HEK293 (cell line): ENCODE results near the gene COL11A2.
A peak's percentile ranks its signal among the peaks of the same experiment; 100 is the strongest.

Experiments used
- GLI4 ChIP-seq: fragments of 450-650 bp; formaldehyde crosslinking; IDR thresholded peaks from 2 replicates; pipeline ENCODE4 v1.5.1; 2016; ENCODE audit warnings: missing biosample characterization, missing genetic modification characterization
- IKZF3 ChIP-seq: fragments of 450-650 bp; IDR thresholded peaks from 2 replicates; pipeline ENCODE4 v1.5.0; 2018; ENCODE audit warnings: missing biosample characterization, mild to moderate bottlenecking, missing genetic modification characterization, moderate library complexity
- SCRT1 ChIP-seq: fragments of 450-650 bp; formaldehyde crosslinking; IDR thresholded peaks from 2 replicates; pipeline ENCODE4 v1.5.1; 2016; ENCODE audit warnings: missing biosample characterization, missing genetic modification characterization, borderline replicate concordance
- SCRT2 ChIP-seq: fragments of 450-650 bp; formaldehyde crosslinking; IDR thresholded peaks from 2 replicates; pipeline ENCODE4 v1.5.1; 2016; ENCODE audit warnings: missing biosample characterization, missing genetic modification characterization
- TCF7L2 ChIP-seq: IDR thresholded peaks from 2 replicates; pipeline ENCODE4 v1.6.1; 2011; ENCODE audit warnings: low read depth, mild to moderate bottlenecking, inconsistent platforms, low read length, moderate library complexity, borderline replicate concordance
- ZNF133 ChIP-seq: fragments of 450-650 bp; formaldehyde crosslinking; IDR thresholded peaks from 2 replicates; pipeline ENCODE4 v1.5.1; 2016; ENCODE audit warnings: missing biosample characterization, missing genetic modification characterization
- ZNF140 ChIP-seq: fragments of 450-650 bp; formaldehyde crosslinking; IDR thresholded peaks from 2 replicates; pipeline ENCODE4 v1.5.1; 2016; ENCODE audit warnings: missing biosample characterization, missing genetic modification characterization
- ZNF211 ChIP-seq: fragments of 450-650 bp; formaldehyde crosslinking; IDR thresholded peaks from 2 replicates; pipeline ENCODE4 v1.5.1; 2016; ENCODE audit warnings: low read depth, missing biosample characterization, missing genetic modification characterization
- ZNF324 ChIP-seq: fragments of 450-650 bp; formaldehyde crosslinking; IDR thresholded peaks from 2 replicates; pipeline ENCODE4 v1.5.1; 2016; ENCODE audit warnings: missing biosample characterization, missing genetic modification characterization
- ZNF366 ChIP-seq: fragments of 450-650 bp; formaldehyde crosslinking; conservative IDR thresholded peaks from 2 replicates; pipeline ENCODE4 v1.5.1; 2016; ENCODE audit warnings: missing biosample characterization, missing genetic modification characterization
- ZNF473 ChIP-seq: fragments of 450-650 bp; formaldehyde crosslinking; IDR thresholded peaks from 2 replicates; pipeline ENCODE4 v1.5.1; 2017; ENCODE audit warnings: missing biosample characterization, missing genetic modification characterization
- ZNF558 ChIP-seq: fragments of 450-650 bp; formaldehyde crosslinking; IDR thresholded peaks from 2 replicates; pipeline ENCODE4 v1.5.1; 2016; ENCODE audit warnings: missing biosample characterization, missing genetic modification characterization
- ZNF585B ChIP-seq: fragments of 450-650 bp; formaldehyde crosslinking; IDR thresholded peaks from 2 replicates; pipeline ENCODE4 v1.5.1; 2016; ENCODE audit warnings: missing biosample characterization, missing genetic modification characterization
- ZNF621 ChIP-seq: fragments of 450-650 bp; formaldehyde crosslinking; IDR thresholded peaks from 2 replicates; pipeline ENCODE4 v1.5.1; 2017; ENCODE audit warnings: missing biosample characterization, missing genetic modification characterization
- ZSCAN30 ChIP-seq: fragments of 450-650 bp; IDR thresholded peaks from 2 replicates; pipeline ENCODE4 v1.5.1; 2018; ENCODE audit warnings: missing biosample characterization, mild to moderate bottlenecking, missing genetic modification characterization, moderate library complexity
- ZXDB ChIP-seq: fragments of 450-650 bp; formaldehyde crosslinking; IDR thresholded peaks from 2 replicates; pipeline ENCODE4 v1.5.1; 2016; ENCODE audit warnings: missing biosample characterization, missing genetic modification characterization
- TF ChIP-seq, protein P1 (sequence below): fragments of 450-650 bp; formaldehyde crosslinking; IDR thresholded peaks from 2 replicates; pipeline ENCODE4 v1.5.1; 2016; ENCODE audit warnings: missing biosample characterization, missing genetic modification characterization, borderline replicate concordance
- TF ChIP-seq, protein P2 (sequence below): fragments of 450-650 bp; formaldehyde crosslinking; IDR thresholded peaks from 2 replicates; pipeline ENCODE4 v1.5.1; 2016; ENCODE audit warnings: missing biosample characterization, missing genetic modification characterization, low read depth
- TF ChIP-seq, protein P3 (sequence below): fragments of 450-650 bp; formaldehyde crosslinking; IDR thresholded peaks from 2 replicates; pipeline ENCODE4 v1.5.1; 2016; ENCODE audit warnings: missing biosample characterization, missing genetic modification characterization
- TF ChIP-seq, protein P4 (sequence below): fragments of 450-650 bp; formaldehyde crosslinking; IDR thresholded peaks from 2 replicates; pipeline ENCODE4 v1.5.1; 2016; ENCODE audit warnings: missing biosample characterization, missing genetic modification characterization
- TF ChIP-seq, protein P5 (sequence below): fragments of 450-650 bp; formaldehyde crosslinking; IDR thresholded peaks from 2 replicates; pipeline ENCODE4 v1.5.1; 2016; ENCODE audit warnings: missing biosample characterization, missing genetic modification characterization, low read depth
- TF ChIP-seq, protein P6 (sequence below): fragments of 450-650 bp; formaldehyde crosslinking; IDR thresholded peaks from 2 replicates; pipeline ENCODE4 v1.5.1; 2016; ENCODE audit warnings: missing biosample characterization, missing genetic modification characterization, borderline replicate concordance

The COL11A2 gene

DNA sequence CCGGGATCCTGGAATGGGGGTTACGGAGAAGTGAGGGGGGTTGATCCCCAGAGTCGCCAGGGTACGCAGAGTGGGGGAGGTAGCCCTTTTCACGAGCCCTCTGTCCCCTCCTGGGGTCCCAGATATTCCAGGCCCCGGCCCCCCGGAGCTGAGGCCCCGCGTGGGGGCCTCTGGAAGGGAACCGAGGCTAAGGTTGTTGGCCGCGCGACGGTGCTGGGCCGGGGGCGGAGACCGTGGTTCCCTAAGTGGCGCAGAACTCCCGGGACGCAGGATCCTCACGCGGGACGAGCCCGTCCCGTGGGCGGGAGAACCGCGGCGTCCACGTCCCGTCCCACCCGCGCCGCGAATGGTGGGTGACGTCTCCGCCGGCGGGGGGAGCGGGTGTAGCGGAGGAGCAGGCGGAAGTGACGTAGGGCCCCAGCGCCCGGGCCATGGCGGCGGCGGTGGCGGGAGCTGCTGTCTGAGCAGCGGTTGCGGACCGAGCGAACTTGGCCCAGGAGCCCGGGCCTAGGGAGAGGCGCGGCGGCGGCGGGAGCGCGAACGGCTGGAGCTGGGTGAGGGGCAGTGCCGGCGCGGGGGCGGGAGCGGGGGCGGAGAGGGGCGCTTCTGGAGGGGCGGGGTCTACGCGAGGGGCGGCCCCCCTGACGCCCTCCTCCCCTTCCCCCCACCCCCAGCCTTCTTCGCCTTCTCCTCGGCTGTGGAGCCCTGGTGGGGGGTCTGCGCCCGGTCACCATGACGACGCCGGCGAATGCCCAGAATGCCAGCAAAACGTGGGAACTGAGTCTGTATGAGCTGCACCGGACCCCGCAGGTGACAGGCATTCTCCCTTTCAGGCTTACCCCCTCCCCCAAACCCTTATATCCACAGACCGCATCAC lies 16.1 kb upstream of the COL11A2 start, which contains the start of gene RING1 (continued):
- TF ChIP-seq TCF7L2 (no peak), ZNF211 (tag by site-specific recombination) (no peak), ZXDB (tag by site-specific recombination) (peak; percentile 73), SCRT1 (tag by site-specific recombination) (no peak), IKZF3 (tag by site-specific recombination) (peak; percentile 49), ZNF324 (peak; percentile 49; the same call in 1 of the 2 replicates), ZNF621 (tag by site-specific recombination) (no peak), ZNF473 (tag by site-specific recombination) (no peak), ZNF585B (tag by site-specific recombination) (no peak; the same call in 1 of the 2 replicates), ZNF133 (tag by site-specific recombination) (no peak), ZNF140 (no peak), ZSCAN30 (tag by site-specific recombination) (peak; percentile 59), ZNF558 (no peak), SCRT2 (tag by site-specific recombination) (no peak), ZNF366 (tag by site-specific recombination) (no peak; the same call in 1 of the 2 replicates), GLI4 (tag by site-specific recombination) (peak; percentile 76; the same call in 1 of the 2 replicates)
- TF ChIP-seq, protein P1, sequence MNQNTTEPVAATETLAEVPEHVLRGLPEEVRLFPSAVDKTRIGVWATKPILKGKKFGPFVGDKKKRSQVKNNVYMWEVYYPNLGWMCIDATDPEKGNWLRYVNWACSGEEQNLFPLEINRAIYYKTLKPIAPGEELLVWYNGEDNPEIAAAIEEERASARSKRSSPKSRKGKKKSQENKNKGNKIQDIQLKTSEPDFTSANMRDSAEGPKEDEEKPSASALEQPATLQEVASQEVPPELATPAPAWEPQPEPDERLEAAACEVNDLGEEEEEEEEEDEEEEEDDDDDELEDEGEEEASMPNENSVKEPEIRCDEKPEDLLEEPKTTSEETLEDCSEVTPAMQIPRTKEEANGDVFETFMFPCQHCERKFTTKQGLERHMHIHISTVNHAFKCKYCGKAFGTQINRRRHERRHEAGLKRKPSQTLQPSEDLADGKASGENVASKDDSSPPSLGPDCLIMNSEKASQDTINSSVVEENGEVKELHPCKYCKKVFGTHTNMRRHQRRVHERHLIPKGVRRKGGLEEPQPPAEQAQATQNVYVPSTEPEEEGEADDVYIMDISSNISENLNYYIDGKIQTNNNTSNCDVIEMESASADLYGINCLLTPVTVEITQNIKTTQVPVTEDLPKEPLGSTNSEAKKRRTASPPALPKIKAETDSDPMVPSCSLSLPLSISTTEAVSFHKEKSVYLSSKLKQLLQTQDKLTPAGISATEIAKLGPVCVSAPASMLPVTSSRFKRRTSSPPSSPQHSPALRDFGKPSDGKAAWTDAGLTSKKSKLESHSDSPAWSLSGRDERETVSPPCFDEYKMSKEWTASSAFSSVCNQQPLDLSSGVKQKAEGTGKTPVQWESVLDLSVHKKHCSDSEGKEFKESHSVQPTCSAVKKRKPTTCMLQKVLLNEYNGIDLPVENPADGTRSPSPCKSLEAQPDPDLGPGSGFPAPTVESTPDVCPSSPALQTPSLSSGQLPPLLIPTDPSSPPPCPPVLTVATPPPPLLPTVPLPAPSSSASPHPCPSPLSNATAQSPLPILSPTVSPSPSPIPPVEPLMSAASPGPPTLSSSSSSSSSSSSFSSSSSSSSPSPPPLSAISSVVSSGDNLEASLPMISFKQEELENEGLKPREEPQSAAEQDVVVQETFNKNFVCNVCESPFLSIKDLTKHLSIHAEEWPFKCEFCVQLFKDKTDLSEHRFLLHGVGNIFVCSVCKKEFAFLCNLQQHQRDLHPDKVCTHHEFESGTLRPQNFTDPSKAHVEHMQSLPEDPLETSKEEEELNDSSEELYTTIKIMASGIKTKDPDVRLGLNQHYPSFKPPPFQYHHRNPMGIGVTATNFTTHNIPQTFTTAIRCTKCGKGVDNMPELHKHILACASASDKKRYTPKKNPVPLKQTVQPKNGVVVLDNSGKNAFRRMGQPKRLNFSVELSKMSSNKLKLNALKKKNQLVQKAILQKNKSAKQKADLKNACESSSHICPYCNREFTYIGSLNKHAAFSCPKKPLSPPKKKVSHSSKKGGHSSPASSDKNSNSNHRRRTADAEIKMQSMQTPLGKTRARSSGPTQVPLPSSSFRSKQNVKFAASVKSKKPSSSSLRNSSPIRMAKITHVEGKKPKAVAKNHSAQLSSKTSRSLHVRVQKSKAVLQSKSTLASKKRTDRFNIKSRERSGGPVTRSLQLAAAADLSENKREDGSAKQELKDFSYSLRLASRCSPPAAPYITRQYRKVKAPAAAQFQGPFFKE (tag by site-specific recombination): no peak
- TF ChIP-seq, protein P2, sequence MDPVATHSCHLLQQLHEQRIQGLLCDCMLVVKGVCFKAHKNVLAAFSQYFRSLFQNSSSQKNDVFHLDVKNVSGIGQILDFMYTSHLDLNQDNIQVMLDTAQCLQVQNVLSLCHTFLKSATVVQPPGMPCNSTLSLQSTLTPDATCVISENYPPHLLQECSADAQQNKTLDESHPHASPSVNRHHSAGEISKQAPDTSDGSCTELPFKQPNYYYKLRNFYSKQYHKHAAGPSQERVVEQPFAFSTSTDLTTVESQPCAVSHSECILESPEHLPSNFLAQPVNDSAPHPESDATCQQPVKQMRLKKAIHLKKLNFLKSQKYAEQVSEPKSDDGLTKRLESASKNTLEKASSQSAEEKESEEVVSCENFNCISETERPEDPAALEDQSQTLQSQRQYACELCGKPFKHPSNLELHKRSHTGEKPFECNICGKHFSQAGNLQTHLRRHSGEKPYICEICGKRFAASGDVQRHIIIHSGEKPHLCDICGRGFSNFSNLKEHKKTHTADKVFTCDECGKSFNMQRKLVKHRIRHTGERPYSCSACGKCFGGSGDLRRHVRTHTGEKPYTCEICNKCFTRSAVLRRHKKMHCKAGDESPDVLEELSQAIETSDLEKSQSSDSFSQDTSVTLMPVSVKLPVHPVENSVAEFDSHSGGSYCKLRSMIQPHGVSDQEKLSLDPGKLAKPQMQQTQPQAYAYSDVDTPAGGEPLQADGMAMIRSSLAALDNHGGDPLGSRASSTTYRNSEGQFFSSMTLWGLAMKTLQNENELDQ (tag by site-specific recombination): no peak
- TF ChIP-seq, protein P3, sequence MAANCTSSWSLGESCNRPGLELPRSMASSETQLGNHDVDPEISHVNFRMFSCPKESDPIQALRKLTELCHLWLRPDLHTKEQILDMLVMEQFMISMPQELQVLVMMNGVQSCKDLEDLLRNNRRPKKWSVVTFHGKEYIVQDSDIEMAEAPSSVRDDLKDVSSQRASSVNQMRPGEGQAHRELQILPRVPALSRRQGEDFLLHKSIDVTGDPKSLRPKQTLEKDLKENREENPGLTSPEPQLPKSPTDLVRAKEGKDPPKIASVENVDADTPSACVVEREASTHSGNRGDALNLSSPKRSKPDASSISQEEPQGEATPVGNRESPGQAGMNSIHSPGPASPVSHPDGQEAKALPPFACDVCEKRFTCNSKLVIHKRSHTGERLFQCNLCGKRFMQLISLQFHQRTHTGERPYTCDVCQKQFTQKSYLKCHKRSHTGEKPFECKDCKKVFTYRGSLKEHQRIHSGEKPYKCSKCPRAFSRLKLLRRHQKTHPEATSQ (tag by site-specific recombination): peak; percentile 92
- TF ChIP-seq, protein P4, sequence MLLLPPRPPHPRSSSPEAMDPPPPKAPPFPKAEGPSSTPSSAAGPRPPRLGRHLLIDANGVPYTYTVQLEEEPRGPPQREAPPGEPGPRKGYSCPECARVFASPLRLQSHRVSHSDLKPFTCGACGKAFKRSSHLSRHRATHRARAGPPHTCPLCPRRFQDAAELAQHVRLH (tag by site-specific recombination): peak; percentile 51
- TF ChIP-seq, protein P5, sequence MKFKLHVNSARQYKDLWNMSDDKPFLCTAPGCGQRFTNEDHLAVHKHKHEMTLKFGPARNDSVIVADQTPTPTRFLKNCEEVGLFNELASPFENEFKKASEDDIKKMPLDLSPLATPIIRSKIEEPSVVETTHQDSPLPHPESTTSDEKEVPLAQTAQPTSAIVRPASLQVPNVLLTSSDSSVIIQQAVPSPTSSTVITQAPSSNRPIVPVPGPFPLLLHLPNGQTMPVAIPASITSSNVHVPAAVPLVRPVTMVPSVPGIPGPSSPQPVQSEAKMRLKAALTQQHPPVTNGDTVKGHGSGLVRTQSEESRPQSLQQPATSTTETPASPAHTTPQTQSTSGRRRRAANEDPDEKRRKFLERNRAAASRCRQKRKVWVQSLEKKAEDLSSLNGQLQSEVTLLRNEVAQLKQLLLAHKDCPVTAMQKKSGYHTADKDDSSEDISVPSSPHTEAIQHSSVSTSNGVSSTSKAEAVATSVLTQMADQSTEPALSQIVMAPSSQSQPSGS (tag by site-specific recombination): peak; percentile 93
- TF ChIP-seq, protein P6, sequence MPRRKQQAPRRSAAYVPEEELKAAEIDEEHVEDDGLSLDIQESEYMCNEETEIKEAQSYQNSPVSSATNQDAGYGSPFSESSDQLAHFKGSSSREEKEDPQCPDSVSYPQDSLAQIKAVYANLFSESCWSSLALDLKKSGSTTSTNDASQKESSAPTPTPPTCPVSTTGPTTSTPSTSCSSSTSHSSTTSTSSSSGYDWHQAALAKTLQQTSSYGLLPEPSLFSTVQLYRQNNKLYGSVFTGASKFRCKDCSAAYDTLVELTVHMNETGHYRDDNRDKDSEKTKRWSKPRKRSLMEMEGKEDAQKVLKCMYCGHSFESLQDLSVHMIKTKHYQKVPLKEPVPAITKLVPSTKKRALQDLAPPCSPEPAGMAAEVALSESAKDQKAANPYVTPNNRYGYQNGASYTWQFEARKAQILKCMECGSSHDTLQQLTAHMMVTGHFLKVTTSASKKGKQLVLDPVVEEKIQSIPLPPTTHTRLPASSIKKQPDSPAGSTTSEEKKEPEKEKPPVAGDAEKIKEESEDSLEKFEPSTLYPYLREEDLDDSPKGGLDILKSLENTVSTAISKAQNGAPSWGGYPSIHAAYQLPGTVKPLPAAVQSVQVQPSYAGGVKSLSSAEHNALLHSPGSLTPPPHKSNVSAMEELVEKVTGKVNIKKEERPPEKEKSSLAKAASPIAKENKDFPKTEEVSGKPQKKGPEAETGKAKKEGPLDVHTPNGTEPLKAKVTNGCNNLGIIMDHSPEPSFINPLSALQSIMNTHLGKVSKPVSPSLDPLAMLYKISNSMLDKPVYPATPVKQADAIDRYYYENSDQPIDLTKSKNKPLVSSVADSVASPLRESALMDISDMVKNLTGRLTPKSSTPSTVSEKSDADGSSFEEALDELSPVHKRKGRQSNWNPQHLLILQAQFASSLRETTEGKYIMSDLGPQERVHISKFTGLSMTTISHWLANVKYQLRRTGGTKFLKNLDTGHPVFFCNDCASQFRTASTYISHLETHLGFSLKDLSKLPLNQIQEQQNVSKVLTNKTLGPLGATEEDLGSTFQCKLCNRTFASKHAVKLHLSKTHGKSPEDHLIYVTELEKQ (tag by site-specific recombination): no peak
